PC-9 (cell line): ENCODE measurements around the gene RAVER1. TPM values are rescaled to one million over a fixed set of nuclear protein-coding genes. Genes with fewer than 3 reads are reported as not detected.

Experiments
- BruUV-seq: library from RNA; stranded (reverse); fragments of 400-500 nt; replicated peaks from 2 replicates; lab custom pipeline; 2021; lab: Mats Ljungman, UMichigan
- CTCF ChIA-PET: fragments of 300-600 bp; sonication (Branson Sonifier 250); formaldehyde crosslinking; loops from one replicate; lab custom pipeline; 2022; ENCODE audit warnings: antibody characterized with exemption; lab: Charles Lee
- POLR2A ChIA-PET: fragments of 300-600 bp; sonication (Branson Sonifier 250); formaldehyde crosslinking; loops from one replicate; lab custom pipeline; 2022; ENCODE audit warnings: antibody characterized with exemption; ENCODE audit not compliant: unreplicated experiment; lab: Charles Lee
- DNase-seq, 2 experiments: peaks; one replicate each; pipeline versions ENCODE4 v3.0.0 to v3.0.0-alpha.2; 2015 to 2022; ENCODE audit warnings: mixed read lengths in 1 of 2
- H2AFZ ChIP-seq: fragments of 200-600 bp; sonication (generic); 2 replicates; pipeline ENCODE4 v1.8.1; 2017; ENCODE audit warnings: antibody characterized with exemption
- H3F3A ChIP-seq: fragments of 200-600 bp; sonication (generic); 2 replicates; pipeline ENCODE4 v1.8.1; 2017; ENCODE audit warnings: antibody characterized with exemption, mild to moderate bottlenecking, low read depth; ENCODE audit not compliant: insufficient read depth
- H3K27ac ChIP-seq: fragments of 200-600 bp; sonication (generic); 2 replicates; pipeline ENCODE4 v1.6.1; 2016; ENCODE audit warnings: mixed run types
- H3K27me3 ChIP-seq: fragments of 200-600 bp; sonication (generic); 2 replicates; pipeline ENCODE4 v1.6.1; 2016; ENCODE audit warnings: low read depth, mixed run types; ENCODE audit not compliant: insufficient read depth
- H3K36me3 ChIP-seq: fragments of 200-600 bp; sonication (generic); 2 replicates; pipeline ENCODE4 v1.6.1; 2016; ENCODE audit warnings: low read depth, mixed run types
- H3K4me1 ChIP-seq: fragments of 200-600 bp; sonication (generic); replicated peaks from 2 replicates; pipeline ENCODE4 v1.6.1; 2016; ENCODE audit warnings: mixed run types; ENCODE audit not compliant: insufficient read depth
- H3K4me2 ChIP-seq: fragments of 200-600 bp; sonication (generic); 2 replicates; pipeline ENCODE4 v1.6.1; 2017; ENCODE audit warnings: mixed run types
- H3K4me3 ChIP-seq: fragments of 200-600 bp; sonication (generic); 2 replicates; pipeline ENCODE4 v1.6.1; 2016; ENCODE audit warnings: mixed run types
- H3K79me2 ChIP-seq: fragments of 200-600 bp; sonication (generic); 2 replicates; pipeline ENCODE4 v1.6.1; 2017; ENCODE audit warnings: low read depth, mixed run types
- H3K9me2 ChIP-seq: fragments of 200-600 bp; sonication (generic); 2 replicates; pipeline ENCODE4 v1.8.1; 2017; ENCODE audit warnings: mild to moderate bottlenecking; ENCODE audit not compliant: insufficient read depth
- H3K9me3 ChIP-seq: fragments of 200-600 bp; sonication (generic); 2 replicates; pipeline ENCODE4 v1.8.1; 2016; ENCODE audit warnings: low read depth; ENCODE audit not compliant: insufficient read depth
- H4K20me1 ChIP-seq: fragments of 200-600 bp; sonication (generic); 2 replicates; pipeline ENCODE4 v1.8.1; 2017; ENCODE audit not compliant: insufficient read depth
- CTCF ChIP-seq: fragments of 200-600 bp; sonication (generic); conservative IDR thresholded peaks from 2 replicates; pipeline ENCODE4 v1.6.1; 2017; ENCODE audit warnings: mixed run types, antibody characterized with exemption, mild to moderate bottlenecking, moderate library complexity
- EZH2 ChIP-seq: fragments of 200-600 bp; sonication (generic); IDR thresholded peaks from 2 replicates; pipeline ENCODE4 v1.8.0; 2017; ENCODE audit warnings: antibody characterized with exemption, low read depth
- intact Hi-C: fragments of 100-400 bp; cut with micrococcal nuclease; formaldehyde crosslinking; loops from one replicate; pipeline ENCODE4 v1.10.0; 2022; ENCODE audit not compliant: unreplicated experiment
- total RNA-seq: library from RNA; stranded (reverse); gene quantifications from 2 replicates; pipeline ENCODE4 v1.2.3, GENCODE V29; 2021

The RAVER1 gene
- total RNA-seq, 1 experiment from 2014 or later, result 52.9 TPM

GRCh38 chr19:10335352-10335985 is 2.1 kb upstream of the RAVER1 start:
- Histone ChIP-seq H2AFZ (peak overlapping the region; percentile 95; the same call in 1 of the 2 replicates), H3K9me2 (no peaks in the 10 kb centered on the region), H4K20me1 (peaks cover 7% of the 10 kb centered on the region), H3K4me3 (peak overlapping the region; percentile 78; the same call in 1 of the 2 replicates), H3F3A (peaks cover 6% of the 10 kb centered on the region; the same call in 1 of the 2 replicates), H3K4me2 (peak overlapping the region; percentile 99), H3K4me1 (peaks cover 10% of the 10 kb centered on the region), H3K9me3 (no peaks in the 10 kb centered on the region), H3K27ac (no peak overlapping the region), H3K27me3 (no peaks in the 10 kb centered on the region), H3K79me2 (peaks cover 24% of the 10 kb centered on the region), H3K36me3 (0 out of 2 replicates have a peak, but pooled peaks cover 3% of the 10 kb centered on the region)
- no peak for DNase-seq
- TF ChIP-seq EZH2, result no peak
- TF ChIP-seq CTCF, result no peak
- intact Hi-C loops, result no loop called here
- ChIA-PET CTCF (interaction anchor here (0.6 kb wide), 1 partner anchor 53 kb away, joined by 6 read pairs; no protein-coding TSS in a partner anchor), POLR2A (interaction anchor here (1.1 to 1.2 kb wide), 2 partner anchors 64 to 66 kb away, joined by 6 to 7 read pairs; partner anchors contain the start of gene ICAM1)
- no TSS peak for BruUV-seq

- Histone ChIP-seq H3K4me3 (peak overlapping the region; percentile 78), H3K4me2 (peak overlapping the region; percentile 99), H3K9me2 (no peaks in the 10 kb centered on the region), H4K20me1 (peaks cover 9% of the 10 kb centered on the region), H3K4me1 (peaks cover 10% of the 10 kb centered on the region), H3K79me2 (peaks cover 29% of the 10 kb centered on the region), H2AFZ (peak overlapping the region; percentile 95), H3F3A (peaks cover 8% of the 10 kb centered on the region; the same call in 1 of the 2 replicates), H3K36me3 (0 out of 2 replicates have a peak, but pooled peaks cover 8% of the 10 kb centered on the region), H3K27ac (no peak overlapping the region), H3K9me3 (no peaks in the 10 kb centered on the region), H3K27me3 (no peaks in the 10 kb centered on the region)
- TF ChIP-seq CTCF (no peak; the same call in 1 of the 2 replicates), EZH2 (no peak)
- ChIA-PET POLR2A (interaction anchor here (0.5 to 1.2 kb wide), 9 partner anchors 12 to 192 kb away, joined by 3 to 9 read pairs (median 6); partner anchors contain the start of genes ICAM1 and ICAM5), CTCF (interaction anchor here (0.6 to 0.8 kb wide), 3 partner anchors 52 to 79 kb away, joined by 3 to 6 read pairs (median 4); no protein-coding TSS in a partner anchor)
- intact Hi-C loops, result loop anchor here (5.0 kb wide), 1 partner anchor 48 kb away; the partner anchor contains the start of gene TYK2
- DNase-seq, result peak; percentile 94 to 98
- no TSS peak for BruUV-seq
These were observed 1.4 kb upstream of the RAVER1 start for GRCh38 chr19:10334588-10335351.
